Esophagus (tissue), 2 donors: Measurements from ENCODE around the gene FYN. TPM values are rescaled to one million over a fixed set of nuclear protein-coding genes. Genes with fewer than 3 reads are reported as not detected.

ENCODE experiments used
- H3K27ac ChIP-seq, 2 donors: one replicate each; pipeline ENCODE4 v1.5.1; 2013; ENCODE audit warnings: low read depth in 2 of 2, mild to moderate bottlenecking in 2 of 2, inconsistent platforms in 1 of 2, low read length in 1 of 2, moderate library complexity in 1 of 2
- H3K27me3 ChIP-seq, 2 donors: one replicate each; pipeline ENCODE4 v1.6.1; 2013; ENCODE audit warnings: low read length in 2 of 2, control low read depth in 1 of 2, mild to moderate bottlenecking in 1 of 2; ENCODE audit not compliant: insufficient read depth in 2 of 2, control insufficient read depth in 1 of 2
- H3K36me3 ChIP-seq, 2 donors: one replicate each; pipeline ENCODE4 v1.6.1; 2013; ENCODE audit warnings: low read length in 1 of 2; ENCODE audit not compliant: control insufficient read depth in 2 of 2, insufficient read depth in 2 of 2
- H3K4me1 ChIP-seq, 2 donors: one replicate each; pipeline ENCODE4 v1.6.1; 2013; ENCODE audit warnings: low read length in 1 of 2; ENCODE audit not compliant: control insufficient read depth in 2 of 2, insufficient read depth in 2 of 2
- H3K4me3 ChIP-seq, 2 donors: one replicate each; pipeline ENCODE4 v1.5.1; 2013; ENCODE audit warnings: low read length in 2 of 2, mild to moderate bottlenecking in 2 of 2, low read depth in 1 of 2, moderate library complexity in 1 of 2
- H3K9me3 ChIP-seq, 2 donors: one replicate each; pipeline ENCODE4 v1.6.1; 2013; ENCODE audit warnings: mild to moderate bottlenecking in 2 of 2, low read depth in 1 of 2, low read length in 1 of 2, moderate library complexity in 1 of 2; ENCODE audit not compliant: control insufficient read depth in 2 of 2, insufficient read depth in 1 of 2
- WGBS, 2 donors: extraction: QIAGEN DNeasy Blood & Tissue Kit; methylation state at CpG; one replicate each; pipeline ENCODE4 v1.1.7; 2013; 5-methylcytosine and 5-hydroxymethylcytosine counted together
- polyA plus RNA-seq, 2 donors: library from polyadenylated mRNA; stranded (reverse); fragments of 200-250 nt; gene quantifications; one replicate each; pipeline ENCODE4 v1.2.3, GENCODE V29; 2013
- donor health status: healthy with polysubstance abuse.
- donor health status: Bipolar disorder and iron deficiency.

The FYN gene
- polyA plus RNA-seq, 2 donors, result 6.7 to 8.4 TPM

DNA sequence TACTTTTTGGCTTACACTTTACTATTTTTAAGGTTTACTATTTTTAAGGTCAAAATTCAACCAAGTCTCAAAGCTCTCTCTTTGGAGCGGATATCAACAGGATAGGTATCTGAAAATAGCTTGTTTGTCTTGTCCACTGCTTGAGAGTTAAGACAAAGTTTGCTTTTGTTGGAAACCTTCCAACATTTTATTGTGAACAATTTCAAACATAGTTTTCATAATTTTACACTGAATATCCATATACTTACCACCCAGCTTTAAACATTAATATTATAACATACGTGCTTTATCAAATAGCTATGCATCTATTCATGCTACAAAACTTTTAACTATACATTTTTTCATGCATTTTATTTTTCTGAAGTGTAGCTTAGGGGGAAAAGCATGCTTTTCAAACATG lies 109.9 kb downstream of the FYN start:
- peaks cover 3 to 5% of the 10 kb centered on the region in 2 donors for H3K4me1 ChIP-seq
- H3K27ac ChIP-seq, result no peak overlapping the region
- no peaks in the 10 kb centered on the region for H3K36me3 ChIP-seq
- 75 to 77% methylated on average over 2 of the region's 2 CpGs for WGBS, 2 donors
- H3K27me3 ChIP-seq, result no peaks in the 10 kb centered on the region
- no peaks in the 10 kb centered on the region for H3K9me3 ChIP-seq
- no peak overlapping the region for H3K4me3 ChIP-seq

DNA sequence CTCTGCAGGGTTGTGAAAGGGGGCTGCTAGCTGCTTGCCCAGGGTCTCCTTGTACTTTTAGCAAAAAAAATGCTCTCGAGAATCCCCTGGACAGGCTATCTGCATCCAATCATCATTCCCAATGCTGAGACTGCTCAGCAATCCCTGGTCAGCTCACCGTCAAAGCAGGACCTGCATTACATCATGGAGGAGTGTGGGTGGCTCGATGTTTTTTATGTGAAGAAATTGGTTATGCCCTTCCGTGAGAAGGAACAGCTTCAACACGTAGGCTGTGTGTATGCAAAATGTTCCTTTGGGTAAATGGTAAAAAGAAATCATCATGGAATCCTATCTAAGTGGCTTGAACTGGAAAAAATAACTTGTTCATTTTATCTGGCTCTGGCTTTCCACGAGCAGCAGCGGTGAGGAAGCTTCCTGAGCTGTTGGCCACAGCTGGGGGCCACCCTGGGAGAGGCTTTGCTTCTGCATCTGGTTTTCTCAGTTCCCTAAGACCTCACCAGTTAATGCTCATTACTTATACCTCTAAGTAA lies 111.4 kb downstream of the FYN start:
- Histone ChIP-seq H3K27ac (peak overlapping the region in 1 of 2 donors; percentile 22), H3K4me1 (peaks cover 3 to 5% of the 10 kb centered on the region in 2 donors)

DNA sequence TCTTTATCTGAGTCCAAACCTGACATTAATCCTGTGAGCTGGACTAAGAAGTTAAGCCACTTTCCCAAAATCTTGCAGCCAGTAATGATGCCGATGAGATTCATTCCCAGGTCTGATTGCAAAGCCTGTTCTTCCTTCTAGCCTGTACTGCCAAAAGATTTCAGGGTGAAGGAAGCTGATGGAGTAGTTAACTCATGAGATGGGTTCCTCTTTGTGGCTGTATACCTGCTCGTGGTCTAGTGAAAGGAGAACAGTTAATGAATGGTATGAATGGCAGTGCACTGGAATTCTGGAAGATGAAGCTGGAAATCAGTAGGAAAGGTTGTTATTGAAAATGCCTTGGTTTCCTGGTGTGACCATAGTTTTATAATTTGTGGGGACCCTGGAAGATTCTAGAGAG lies 112.0 kb downstream of the FYN start:
- Histone ChIP-seq H3K4me3 (no peak overlapping the region), H3K36me3 (no peaks in the 10 kb centered on the region), H3K27ac (peak overlapping the region in 1 of 2 donors; percentile 52), H3K4me1 (peaks cover 3 to 5% of the 10 kb centered on the region in 2 donors), H3K9me3 (no peaks in the 10 kb centered on the region), H3K27me3 (no peaks in the 10 kb centered on the region)
- 74 to 80% methylated on average over 2 of the region's 2 CpGs for WGBS, 2 donors

More for the DNA sequence above, 111.4 kb downstream of the FYN start:
- H3K27me3 ChIP-seq, result no peaks in the 10 kb centered on the region
- WGBS, 2 donors, result 72 to 77% methylated on average over 7 of the region's 7 CpGs
- no peak overlapping the region for H3K4me3 ChIP-seq
- H3K9me3 ChIP-seq, result no peaks in the 10 kb centered on the region
- H3K36me3 ChIP-seq, result no peaks in the 10 kb centered on the region

DNA sequence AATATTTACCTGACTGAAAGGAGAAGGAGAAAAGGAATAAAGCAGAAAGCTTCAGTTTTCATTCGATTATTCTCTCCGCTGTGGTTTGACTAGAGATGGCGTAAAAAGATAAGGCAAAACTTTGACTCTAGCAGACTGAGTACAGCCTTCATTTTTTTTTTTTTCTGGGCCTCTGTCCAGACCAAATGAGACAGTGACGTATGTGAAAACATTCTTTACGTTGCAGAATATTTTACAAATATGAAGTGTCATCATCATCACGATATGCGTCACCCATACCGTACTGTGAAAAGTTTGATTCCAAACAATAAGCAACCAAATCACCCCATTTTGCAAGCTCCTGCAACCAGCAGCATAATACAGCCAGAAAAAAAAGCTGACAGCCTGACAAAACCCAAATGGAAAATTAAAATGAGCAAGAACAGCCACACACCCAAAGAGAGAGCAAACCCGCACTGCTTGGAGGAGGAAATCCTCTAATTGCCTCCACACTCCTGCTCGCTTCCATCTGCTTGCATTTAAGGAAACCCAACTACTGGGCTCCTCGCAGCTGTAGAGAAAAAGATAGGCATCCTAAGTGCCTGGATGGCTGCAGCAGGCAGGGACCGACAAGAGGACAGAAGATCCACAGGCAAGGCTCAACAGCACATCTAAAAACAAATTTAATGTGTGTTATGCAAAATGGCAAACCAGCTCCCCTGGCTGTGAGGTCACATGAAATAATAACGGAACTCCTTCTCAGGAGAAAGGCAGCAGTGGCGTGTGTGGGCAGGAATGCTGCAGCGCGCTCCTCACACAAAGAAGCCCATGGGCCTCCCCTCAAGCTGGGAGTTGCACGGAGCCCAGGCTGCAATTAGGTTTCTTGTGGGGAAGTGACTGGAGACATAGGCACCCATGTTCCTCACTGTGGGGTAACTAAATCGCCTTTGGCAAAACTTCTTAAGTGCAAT lies 113.1 kb downstream of the FYN start:
- WGBS, 2 donors, result 54 to 55% methylated on average over 18 of the region's 18 CpGs
- H3K36me3 ChIP-seq, result no peaks in the 10 kb centered on the region
- H3K9me3 ChIP-seq, result no peaks in the 10 kb centered on the region
- H3K4me3 ChIP-seq, result no peak overlapping the region
- no peaks in the 10 kb centered on the region for H3K27me3 ChIP-seq
- peak overlapping the region; percentile 61 to 76 for H3K27ac ChIP-seq
- peaks cover 3 to 5% of the 10 kb centered on the region in 2 donors for H3K4me1 ChIP-seq

DNA sequence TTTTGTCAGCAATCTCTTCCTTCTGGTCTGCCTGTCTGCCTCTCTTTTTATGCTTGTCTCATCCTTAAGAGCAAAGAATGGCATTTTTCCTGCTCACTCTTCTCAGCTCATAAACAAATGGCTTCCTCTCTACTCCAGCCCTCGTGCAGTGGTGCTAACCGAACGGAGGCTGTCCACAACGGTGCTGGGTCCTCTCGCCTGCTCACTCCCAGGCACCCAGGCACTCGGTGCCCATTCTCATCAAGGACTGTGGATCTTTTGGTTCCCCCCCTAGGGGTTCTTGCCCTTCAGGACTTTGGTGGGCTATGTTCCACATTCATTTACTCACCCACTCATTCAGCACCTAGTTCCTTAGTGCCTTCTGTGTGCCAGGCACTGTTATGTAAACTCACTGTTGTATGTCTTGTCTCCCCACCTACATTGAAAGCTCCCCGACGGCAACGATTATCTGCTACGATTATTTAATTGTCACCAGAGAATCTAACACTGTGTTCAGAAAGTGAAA lies 113.9 kb downstream of the FYN start:
- peak overlapping the region; percentile 38 to 64 for H3K27ac ChIP-seq
- H3K4me3 ChIP-seq, result peak overlapping the region in 1 of 2 donors; percentile 24
- H3K4me1 ChIP-seq, result peaks cover 3% of the 10 kb centered on the region in 2 donors
- H3K27me3 ChIP-seq, result no peaks in the 10 kb centered on the region
- 51 to 56% methylated on average over 10 of the region's 10 CpGs for WGBS, 2 donors
- no peaks in the 10 kb centered on the region for H3K36me3 ChIP-seq
- H3K9me3 ChIP-seq, result no peaks in the 10 kb centered on the region

DNA sequence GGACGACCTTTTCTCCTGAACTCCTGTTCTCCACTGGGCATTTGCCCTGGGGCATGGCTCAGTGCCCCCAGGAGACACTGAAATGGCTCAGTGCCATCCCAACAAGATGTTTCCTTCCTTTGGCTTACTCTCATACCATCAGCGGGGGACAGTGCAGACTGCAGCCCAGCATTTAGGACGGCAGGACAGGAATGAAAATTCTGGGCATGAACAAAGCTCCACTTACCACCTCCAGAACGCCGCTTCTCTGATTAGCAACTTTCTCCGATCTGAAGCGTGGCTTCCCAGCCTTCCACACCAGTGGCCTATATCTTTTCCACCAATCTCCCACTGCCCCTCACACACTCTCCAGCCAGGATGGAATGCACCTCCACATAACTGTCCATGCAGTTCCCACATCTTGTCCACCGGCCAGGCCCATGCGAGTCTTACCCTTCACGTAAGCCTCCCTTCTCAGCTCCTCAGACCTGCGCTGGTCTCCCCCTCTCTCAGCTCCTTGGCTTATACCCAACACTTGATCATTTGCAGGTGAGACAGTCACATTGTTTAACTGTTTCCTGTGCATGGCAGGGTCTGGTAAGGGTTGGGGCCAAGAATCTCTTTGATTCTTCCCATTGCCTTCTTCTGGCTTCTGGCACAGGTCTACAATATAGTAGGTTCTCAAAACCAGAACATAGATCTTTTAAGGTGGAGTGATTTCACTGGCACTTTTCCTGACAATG lies 114.5 kb downstream of the FYN start:
- Histone ChIP-seq H3K9me3 (no peaks in the 10 kb centered on the region), H3K27me3 (no peaks in the 10 kb centered on the region), H3K4me3 (peak overlapping the region; percentile 1 to 11), H3K4me1 (peaks cover 3% of the 10 kb centered on the region in 2 donors), H3K27ac (peak overlapping the region; percentile 64 to 79), H3K36me3 (no peaks in the 10 kb centered on the region)
- WGBS, 2 donors, result 75 to 80% methylated on average over 11 of the region's 11 CpGs

DNA sequence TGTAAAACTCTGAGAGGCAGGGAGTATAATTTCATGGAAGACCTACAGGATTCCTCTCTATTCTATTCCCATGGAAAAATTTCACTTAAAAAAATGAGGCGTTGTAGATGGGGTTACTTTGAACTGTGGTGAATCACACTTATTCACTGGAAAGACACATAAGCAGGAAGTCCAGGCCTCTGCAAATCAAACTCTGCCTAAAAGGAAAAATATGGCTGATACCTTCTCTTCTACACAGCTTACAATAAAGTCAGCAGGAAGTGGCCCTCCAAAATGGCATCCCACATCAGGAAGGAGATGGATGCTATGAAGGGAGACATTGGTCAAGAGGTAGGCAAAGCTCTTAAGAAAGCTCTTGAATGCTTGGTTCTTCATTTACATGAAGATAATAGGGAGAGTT lies 115.9 kb downstream of the FYN start:
- 54 to 68% methylated on average over 1 of the region's 1 CpG for WGBS, 2 donors
- Histone ChIP-seq H3K4me1 (peaks cover 3% of the 10 kb centered on the region in 2 donors), H3K36me3 (no peaks in the 10 kb centered on the region), H3K27ac (no peak overlapping the region), H3K9me3 (no peaks in the 10 kb centered on the region), H3K4me3 (no peak overlapping the region), H3K27me3 (no peaks in the 10 kb centered on the region)

DNA sequence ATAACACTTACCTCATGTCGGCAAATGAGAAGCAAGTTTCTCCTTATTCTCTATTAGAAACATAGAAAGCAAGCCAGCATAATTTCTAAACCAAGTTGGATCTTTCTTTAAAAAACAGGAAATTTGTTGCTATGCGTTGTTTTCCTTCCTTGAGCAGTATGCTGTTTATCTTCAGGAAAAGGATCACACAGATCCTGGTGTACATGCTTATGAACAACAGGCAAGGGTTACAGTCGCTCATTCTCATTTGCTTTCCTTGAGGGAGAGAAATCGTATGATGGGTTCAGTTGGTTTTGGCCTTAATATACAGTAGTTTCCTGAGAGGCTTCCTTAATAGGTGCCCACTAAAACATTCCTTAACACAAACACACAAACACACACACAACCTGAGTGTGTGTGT lies 118.8 kb downstream of the FYN start:
- H3K4me3 ChIP-seq, result no peak overlapping the region
- H3K9me3 ChIP-seq, result no peaks in the 10 kb centered on the region
- H3K4me1 ChIP-seq, result peaks cover 0 to 3% of the 10 kb centered on the region in 2 donors
- peak overlapping the region in 1 of 2 donors; percentile 27 for H3K27ac ChIP-seq
- H3K36me3 ChIP-seq, result no peaks in the 10 kb centered on the region
- H3K27me3 ChIP-seq, result no peaks in the 10 kb centered on the region
- WGBS, 2 donors, result 81 to 85% methylated on average over 4 of the region's 4 CpGs

DNA sequence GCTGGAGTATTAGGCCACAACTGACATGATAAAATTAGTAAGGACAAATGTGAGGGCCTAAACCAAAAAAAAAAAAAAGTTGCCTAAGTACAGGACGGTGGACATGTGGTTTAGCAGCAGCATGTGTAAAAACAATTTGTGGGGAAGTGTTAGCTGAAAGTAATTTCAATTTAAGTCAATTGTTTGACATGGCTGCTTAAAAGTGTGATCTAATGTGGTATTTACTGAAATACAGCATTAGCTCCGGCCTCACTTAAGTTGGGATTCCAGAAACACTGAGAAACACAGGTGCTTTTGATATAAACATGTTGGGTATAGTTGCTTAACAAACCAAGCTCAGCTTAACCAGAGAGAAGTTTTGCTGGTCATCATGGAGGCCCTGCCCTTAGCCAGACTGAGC lies 119.7 kb downstream of the FYN start:
- Histone ChIP-seq H3K9me3 (no peaks in the 10 kb centered on the region), H3K4me1 (no peaks in the 10 kb centered on the region), H3K4me3 (no peak overlapping the region), H3K36me3 (no peaks in the 10 kb centered on the region), H3K27ac (no peak overlapping the region), H3K27me3 (no peaks in the 10 kb centered on the region)
- WGBS, 2 donors, result 79% methylated on average over 2 of the region's 2 CpGs
